ENCODE results near the gene CDK5RAP2.
"Not testable (repeated sequence)": the region's sequence is repeated elsewhere in the genome, so short reads cannot be mapped to it uniquely, and the experiment has no call there.

The CDK5RAP2 gene

DNA sequence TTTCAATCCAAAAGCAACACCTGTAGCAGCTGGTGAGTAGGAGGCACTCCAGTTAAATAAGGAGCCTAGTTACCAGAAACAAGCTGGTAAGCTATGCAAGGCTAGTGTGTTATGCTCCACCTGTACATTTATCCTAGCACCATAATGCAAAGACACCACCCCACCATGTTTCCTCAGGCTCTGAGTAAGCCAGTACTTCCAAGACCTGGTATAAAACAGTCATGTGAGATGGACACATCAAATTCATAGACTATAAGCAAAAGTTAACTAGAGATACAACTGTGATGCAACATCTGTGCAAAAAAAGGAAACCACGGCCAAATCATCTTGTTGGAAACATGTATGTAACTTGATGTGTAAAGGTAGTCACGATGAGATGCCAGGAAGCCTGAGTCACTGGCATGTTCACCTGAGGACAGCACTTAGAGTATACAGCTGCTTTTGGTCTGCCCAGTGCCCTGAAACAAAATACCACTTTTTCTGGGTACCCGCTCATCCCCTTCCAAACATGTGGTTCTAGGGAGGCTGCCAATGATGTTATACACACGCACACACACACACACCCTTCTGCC lies 66.1 kb downstream of the CDK5RAP2 start:
- no peak for DNase-seq (ENCODE audit: low read depth)

DNA sequence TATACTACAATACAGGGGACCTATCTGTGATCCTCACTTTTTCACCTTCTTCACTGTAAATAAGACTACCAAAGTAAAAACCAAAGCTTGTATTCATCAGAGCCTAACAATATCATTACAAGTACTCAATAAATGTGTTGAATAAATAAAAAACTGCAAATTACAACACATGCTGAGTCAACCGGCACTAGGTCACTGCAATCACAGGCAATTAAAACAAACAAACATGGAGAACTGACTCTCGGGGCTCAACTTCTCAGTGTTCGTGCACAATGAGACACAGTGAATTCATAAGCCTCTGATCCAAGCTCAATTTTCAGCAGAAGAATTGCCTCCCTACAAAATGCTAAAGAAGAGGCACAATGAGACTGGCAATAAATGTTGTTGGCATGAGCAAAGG lies 69.2 kb downstream of the CDK5RAP2 start:
- DNase-seq (ENCODE audit: low read depth): no peak

DNA sequence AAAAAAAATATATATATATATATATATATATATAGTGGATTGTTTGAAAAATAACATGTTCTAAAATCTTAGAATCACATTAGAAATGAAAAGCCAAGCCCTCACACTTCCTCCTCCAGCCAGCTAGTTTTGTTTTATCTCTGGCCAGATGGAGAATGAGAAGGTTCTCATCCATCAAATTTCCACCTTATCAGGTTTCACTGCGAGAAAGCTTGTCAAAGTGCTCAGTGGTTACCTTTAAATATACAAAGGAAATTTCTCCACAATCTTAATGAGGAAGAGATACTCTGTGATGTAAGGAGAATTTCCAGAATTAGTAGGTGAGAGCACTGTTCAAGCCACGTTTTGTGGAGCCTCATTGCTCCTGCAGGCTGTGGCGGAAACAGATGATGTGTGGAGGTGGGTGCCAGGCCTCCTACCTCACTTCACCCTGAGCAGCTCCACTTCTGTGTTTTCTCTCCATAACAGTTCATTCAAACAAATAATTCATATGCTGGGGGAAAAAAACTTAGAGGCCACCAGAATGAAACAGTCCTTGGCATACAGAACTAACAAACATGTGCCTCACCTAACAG lies 71.9 kb downstream of the CDK5RAP2 start:
- no peak for DNase-seq (ENCODE audit: low read depth)

DNA sequence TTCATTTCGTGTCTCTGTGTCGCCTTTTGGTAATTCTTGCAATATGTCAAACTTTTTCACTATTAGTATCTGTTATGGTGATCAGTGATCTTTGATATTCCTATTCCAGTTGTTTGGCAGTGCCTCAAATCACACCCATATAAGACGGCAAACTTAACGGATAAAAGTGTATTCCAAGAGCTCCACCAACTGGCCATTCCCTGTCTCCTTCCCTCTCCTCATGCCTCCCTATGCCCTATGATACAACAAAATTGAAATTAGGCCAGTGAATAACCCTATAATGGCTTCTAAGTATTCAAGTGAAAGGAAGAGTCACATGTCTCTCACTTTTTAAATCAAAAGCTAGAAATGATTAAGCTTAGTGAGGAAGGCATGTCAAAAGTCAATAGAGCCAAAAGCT lies 74.8 kb downstream of the CDK5RAP2 start:
- no peak for DNase-seq (ENCODE audit: low read depth)

DNA sequence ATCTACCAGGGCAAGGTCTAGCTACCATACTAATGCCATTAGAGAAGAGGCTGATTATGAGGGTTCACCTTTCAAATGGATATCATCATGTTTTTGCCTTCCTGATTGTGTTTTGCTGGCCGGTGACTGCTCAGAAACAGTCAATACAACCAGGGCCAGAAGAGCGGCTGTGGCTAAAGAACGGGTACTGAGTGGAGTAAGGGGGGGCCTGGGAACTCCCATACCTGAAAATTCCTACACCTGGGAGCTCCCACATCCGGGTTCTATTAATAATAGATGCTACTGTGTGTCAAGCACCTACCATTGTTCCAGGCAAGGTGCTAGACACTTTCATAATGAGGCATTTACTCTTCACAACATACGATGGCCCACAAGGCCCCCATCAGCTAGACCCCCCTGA lies 79.2 kb downstream of the CDK5RAP2 start:
- DNase-seq (ENCODE audit: low read depth): no peak

DNA sequence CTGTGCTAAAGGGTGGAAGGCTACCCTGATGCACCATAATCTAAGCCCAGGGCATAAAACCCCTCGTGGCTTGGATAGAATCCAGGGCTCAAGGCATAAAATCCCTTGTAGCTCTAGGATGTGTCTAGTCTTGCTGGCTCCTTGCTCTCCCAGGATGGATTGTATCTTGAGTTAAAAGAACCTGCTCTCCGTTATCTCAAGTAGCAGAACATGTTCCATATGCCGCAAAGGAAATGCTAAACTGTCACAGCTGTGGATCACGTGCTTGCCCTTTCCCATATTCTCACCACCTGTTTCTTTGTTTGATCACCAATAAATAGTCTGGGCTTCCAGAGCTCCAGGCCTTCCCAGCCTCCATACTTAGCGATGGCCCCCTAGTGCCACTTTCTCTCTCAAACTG lies 82.1 kb downstream of the CDK5RAP2 start:
- DNase-seq (ENCODE audit: low read depth): not testable (repeated sequence)

DNA sequence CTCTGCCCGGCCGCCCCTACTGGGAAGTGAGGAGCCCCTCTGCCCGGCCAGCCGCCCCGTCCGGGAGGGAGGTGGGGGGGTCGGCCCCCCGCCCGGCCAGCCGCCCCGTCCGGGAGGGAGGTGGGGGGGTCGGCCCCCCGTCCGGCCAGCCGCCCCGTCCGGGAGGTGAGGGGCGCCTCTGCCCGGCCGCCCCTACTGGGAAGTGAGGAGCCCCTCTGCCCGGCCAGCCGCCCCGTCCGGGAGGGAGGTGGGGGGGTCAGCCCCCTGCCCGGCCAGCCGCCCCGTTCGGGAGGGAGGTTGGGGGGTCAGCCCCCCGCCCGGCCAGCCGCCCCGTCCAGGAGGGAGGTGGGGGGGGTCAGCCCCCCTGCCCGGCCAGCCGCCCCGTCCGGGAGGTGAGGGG lies 83.5 kb downstream of the CDK5RAP2 start:
- DNase-seq (ENCODE audit: low read depth): not testable (repeated sequence)

DNA sequence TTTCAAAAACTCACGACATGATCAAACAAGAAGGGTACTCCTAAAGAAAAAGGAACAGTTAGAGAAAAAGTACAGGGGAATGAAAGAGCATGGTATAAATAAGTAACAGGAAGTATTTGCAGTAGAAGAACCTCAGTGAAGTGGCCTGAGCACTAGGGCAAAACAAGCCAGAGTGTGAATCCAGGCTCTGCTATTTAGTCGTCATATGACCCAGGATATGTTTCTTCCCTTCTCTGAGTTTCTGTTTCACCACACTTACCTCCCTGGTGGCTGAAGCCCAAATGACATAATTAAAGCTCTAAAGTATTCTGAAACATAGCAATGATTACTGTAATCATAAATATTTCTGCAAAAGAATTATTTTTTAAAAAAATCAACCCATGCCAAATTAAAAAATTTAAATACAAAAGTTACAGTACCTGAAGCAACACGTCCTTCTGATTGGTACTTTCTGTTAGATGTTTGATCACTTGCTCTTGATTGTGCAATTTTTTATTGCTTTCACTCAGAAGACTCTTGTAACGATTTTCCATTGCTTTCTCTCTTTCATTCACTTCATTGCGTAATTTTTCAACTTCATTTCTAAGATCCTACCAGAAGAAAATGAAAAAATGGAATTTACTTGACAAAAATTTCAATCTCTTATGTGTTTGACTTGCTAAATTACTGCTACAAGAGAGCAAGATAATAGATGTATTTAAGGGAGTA lies 88.9 kb downstream of the CDK5RAP2 start:
- DNase-seq (ENCODE audit: low read depth): no peak

DNA sequence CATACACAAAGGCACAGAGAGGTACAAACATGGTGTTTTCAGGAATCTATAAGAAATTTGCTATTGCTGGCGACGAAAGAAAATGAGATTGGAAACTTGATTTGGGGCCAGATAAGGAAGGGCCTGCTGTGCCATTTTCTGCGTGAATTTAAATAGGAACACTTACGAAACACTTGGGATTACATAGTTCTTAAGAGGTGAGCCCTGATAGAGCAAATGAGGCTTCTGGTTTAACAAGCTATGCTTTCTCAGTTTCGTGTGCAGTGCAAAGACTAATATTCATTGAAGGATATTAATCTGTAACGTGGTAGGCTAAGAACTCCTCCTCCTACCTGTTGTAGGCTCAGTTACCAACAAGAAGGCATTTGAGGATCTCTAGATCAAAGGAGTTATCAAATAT lies 93.1 kb downstream of the CDK5RAP2 start:
- DNase-seq (ENCODE audit: low read depth): no peak

DNA sequence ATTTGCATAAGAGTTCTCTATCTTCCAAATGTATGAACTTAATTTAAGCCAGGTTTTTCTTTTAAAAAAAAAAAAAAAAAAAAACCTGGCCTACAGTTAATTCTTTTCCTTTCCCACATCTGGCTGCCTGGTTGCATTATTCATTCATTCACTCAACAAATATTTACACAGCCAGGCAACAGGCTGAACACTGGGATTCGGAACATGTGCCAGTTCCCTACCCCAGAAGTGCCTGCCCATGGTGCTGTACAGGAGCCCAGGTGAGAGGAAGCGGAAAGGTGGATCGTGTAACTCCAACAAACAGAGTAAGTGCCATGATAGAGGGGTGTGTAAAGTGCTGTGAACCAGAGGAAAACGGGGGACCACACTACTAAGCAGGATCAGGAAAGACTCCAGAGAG lies 93.6 kb downstream of the CDK5RAP2 start:
- no peak for DNase-seq (ENCODE audit: low read depth)

DNA sequence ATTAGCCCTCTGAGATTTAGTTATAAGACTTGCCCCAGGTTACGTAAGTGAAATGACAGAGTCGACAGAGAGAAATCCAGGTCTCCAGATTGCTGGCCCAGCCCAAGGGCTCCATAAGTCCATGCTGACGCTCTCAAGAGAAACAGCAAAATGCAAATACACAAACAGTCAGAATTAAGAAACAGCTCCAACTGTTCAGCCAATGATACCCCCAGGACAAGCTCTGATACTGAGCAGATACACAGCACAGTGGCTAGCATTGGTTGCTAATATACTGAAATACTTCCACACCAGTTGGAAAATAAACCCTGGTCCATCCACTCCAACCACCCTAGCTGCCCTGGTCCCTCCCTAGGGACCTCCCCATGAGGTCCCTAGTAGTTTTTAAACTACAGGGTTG lies 94.2 kb downstream of the CDK5RAP2 start:
- no peak for DNase-seq (ENCODE audit: low read depth)

DNA sequence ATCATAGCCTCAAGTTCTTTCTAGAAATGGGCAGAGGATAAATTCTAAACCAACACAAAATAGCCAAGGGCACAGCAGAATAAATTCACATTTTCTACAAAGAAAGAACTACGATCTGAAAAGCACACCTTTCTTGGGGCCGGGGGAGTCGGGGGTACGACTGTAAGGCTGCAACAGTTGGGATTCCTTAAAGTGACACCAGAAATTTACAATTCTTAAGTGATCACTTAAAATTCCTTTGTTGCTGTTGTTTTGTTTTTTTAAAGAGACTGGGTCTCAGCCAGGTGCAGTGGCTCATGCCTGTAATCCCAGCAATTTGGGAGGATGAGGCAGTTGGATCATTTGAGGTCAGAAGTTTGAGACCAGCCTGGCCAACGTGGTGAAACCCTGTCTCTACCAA lies 95.8 kb downstream of the CDK5RAP2 start:
- no peak for DNase-seq (ENCODE audit: low read depth)

DNA sequence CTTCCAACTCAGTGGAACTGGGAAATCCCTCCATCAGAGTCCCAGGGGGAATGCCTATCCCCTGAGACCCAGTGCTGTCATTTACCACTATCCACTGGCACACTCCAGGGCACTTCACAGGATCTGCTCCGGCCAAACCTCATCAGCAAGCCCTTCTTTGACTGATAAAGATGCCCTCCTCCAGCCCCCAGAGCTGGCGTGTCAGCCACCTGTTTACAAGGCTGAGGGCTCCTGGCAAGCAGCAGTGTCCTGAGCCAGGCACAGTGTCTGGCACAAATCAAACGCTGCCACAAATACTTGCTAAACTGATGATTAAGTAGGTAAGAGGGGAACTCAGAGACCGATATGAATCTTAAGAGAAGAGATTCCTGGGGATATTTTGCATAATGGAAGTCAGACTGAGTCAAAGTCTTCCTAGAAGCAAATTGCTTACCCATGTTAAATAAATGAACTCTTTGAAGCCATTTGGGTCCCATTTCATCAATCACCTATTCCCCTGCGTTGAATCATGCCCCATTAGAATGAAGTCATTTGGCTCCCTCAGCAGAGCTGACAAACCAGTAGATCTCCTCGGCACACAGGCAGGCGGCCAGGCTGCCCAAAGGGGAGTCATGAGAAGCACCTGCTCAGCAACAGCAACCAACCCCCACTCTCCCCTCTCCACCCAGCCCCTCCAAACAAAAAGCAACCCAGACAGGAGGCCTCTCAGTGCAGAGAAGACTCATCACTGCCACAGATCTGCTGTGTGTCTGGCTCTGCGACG lies 97.4 kb downstream of the CDK5RAP2 start:
- DNase-seq (ENCODE audit: low read depth): no peak

DNA sequence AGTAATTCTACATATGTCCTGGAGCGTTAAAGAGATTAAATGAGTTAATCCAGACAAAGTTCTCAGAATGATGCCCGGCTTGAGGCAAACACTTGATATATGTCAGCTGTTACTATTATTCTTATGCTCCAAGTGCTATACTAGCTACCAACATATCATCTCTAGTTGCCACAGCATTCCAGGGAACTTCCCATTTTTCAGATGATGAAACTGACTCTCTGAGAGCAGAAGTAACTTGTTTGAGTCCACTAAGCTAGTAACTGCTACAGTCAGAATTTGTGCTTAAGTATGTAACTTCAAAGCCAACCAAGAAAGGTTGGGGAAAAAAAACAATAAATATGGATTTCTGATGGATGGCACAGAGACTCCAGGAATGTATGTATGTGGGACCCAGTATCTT lies 98.1 kb downstream of the CDK5RAP2 start:
- no peak for DNase-seq (ENCODE audit: low read depth)

DNA sequence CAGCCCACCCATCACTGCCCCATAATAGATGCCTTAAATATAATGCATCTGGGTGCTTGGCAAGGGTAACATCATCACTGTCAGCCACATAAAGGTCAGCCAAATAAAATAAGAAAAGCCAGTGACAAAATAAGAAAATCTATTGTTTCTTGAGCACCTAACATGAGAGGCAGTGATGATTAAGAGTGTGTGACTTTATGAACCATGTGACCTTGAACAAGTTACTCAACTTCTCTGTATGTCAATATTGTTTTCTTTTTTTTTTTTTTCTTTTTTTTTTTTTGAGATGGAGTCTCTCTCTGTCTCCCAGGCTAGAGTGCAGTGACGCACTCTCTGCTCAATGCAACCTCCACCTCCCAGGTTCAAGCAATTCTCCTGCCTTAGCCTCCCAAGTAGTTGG lies 98.7 kb downstream of the CDK5RAP2 start:
- no peak for DNase-seq (ENCODE audit: low read depth)

DNA sequence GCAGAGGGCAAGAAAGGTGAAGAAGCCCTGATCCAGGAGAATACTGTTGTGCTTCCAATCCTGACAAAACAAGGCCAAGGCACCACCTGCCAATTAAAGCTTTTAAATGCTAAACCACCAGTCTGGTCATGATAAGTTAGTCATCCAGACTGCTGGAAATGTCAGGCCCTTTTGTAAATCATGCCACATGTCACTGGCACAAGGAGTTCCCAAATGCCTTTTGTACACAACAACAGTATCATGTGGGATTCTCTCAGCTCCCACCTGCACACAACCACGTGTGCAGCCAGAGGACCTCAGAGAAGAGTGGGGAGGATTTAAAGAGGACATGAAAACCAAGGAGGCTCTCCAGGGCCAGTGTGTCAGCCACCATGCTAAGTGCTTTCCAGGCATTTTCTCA lies 99.3 kb downstream of the CDK5RAP2 start:
- DNase-seq (ENCODE audit: low read depth): no peak

DNA sequence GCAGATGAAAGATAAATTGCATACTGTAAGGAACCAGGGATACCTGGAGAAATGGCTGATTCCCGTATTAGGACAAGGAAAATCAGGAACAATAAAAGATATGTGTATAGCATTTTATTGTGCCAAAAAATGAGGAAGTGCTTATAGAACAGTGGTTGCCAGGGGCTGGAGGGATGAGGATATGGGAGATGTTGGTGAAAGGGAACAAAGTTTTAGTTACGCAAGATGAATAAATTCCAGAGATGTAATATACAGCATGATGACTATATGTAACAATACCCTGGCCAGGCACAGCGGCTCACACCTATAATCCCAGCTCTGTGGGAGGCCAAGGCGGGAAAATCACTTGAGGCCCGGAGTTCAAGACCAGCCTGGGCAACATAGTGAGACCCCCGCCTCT lies 101.8 kb downstream of the CDK5RAP2 start:
- no peak for DNase-seq (ENCODE audit: low read depth)

DNA sequence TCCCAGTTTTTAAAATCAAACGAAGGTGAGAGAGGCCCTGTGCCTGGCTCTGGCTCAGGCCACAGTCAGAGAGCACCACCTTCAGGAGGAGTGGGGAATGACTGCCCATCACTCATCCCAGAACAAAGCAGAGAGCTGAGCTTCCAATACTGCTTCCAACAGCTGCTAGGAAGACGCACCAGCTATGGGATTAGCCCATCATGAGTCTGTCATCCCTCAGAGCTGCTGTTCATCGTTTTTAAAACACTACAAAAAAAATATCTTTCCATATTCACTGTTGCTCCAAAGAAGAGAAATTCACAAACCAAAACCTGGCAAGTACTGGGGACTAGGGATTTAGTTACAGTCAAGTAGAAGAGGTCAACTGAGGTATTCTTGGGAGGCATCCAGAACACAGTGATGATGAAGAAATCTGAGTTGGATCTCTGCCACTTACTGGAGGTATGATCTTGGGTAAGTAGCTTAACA lies 102.4 kb downstream of the CDK5RAP2 start:
- no peak for DNase-seq (ENCODE audit: low read depth)

DNA sequence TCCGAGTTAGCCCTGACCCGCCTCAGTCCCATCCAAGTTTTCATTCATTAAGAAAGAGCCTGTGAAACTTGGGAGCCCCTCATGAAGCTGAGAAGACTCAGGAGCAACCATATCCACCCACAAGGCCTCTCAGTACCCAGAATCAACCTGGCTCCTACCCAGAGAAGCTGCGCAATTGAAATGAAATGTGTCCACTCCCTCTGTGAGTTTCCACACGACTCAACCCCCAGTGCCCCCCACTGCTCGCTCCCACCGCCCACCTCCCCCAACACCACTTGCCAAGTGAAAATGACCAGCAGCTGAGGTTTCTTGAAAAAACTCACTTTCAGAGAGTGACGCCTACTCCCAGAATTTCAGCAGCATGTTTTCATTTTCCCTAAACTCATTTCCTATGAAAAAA lies 104.6 kb downstream of the CDK5RAP2 start:
- no peak for DNase-seq (ENCODE audit: low read depth)

DNA sequence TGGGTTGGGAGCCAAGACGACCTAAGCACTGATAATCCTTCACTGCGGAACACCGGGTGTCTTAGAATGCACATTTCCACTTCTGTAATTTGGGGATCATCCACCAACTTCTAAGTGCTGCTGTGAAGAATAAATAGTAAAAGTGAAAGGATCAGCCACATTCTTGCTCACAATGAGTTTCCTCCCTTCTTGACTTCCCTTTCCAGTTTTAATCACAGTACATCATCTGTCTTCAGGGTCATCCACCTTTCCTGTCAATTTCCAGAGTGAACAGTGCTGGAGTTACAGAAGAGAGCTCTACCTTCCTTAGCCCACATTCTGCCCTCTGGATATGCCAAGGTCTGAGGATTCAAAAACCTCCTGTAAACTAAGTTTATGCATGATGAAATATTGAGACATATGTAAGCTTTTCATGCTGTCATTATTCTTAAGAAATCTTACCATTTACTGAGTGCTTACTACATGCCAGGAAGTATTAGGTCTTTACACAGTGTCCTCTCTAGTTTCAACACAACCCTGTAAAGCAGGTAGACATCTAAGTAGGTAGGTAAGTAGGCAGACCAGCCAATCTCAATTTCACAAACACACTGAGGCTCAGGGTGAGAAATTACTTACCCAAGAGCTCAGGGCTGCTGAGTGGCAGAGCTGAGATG lies 105.2 kb downstream of the CDK5RAP2 start:
- DNase-seq (ENCODE audit: low read depth): no peak

DNA sequence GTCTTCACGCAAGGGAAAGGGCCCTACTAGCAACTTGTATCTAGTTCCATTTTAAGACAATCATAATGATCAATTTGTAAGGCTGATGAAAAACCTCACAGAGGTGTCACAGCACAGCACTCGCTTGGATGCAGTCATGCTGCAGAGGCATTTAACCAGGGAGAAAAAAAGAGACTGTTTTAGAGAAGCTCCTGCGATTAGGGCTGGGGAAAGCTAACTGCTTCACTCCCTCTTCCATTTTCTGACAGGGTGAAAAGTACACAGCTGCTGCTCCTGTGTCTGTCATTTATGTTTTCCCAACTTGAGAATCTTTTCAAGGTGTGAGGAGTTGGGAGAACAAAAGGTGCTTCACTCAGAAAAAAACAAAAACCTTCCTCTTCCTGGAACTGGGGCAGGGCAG lies 106.4 kb downstream of the CDK5RAP2 start:
- DNase-seq (ENCODE audit: low read depth): no peak

DNA sequence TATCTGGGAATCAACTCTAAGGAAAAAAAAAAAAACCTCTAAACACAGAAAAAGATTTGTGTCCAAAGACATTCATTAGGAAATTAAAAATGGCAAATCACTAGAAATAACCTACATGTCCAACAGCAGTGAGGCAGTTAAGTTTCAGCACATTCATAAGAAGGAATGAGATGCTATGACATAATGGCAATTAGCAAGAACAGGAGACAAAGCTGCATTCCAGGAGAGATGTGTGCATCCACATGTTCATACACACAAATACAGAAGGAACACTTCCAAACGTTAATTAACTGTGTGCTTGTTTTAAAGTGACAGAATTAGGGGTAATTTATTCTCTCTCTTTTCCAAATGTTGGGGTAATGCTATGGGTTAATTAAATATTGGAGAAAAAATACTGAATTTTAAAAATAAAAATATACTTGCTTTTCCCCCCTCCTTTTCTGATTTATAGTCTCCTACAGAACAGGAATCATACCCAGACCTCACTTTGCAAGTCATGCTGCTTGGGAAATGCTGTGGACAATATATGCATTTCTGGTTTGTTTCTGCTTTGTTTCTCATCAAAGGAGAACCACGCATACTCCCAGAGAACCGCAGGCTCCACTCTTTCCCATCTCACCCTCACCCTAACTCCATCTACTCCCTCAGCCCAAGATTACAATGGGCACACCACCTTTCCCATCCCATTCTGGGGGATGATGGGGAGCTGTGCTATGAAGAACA lies 114.1 kb downstream of the CDK5RAP2 start:
- no peak for DNase-seq (ENCODE audit: low read depth)
